ENCODE results near the gene C1QTNF7.
A peak's percentile ranks its signal among the peaks of the same experiment; 100 is the strongest.

The C1QTNF7 gene

GRCh38 chr4:15458616-15459015 is 30.8 kb downstream of the C1QTNF7 start:
- DNase-seq: no peak

- no peak for DNase-seq
Observed at GRCh38 chr4:15459706-15460105, 31.9 kb downstream of the C1QTNF7 start.

GRCh38 chr4:15466596-15466995 is 38.8 kb downstream of the C1QTNF7 start:
- DNase-seq: no peak

GRCh38 chr4:15469402-15470127 is 41.7 kb downstream of the C1QTNF7 start, which contains the start of gene CC2D2A:
CC2D2A (plus strand) TSS chr4:15469882; CDS start chr4:15475933, 6,051 bp downstream.
- peak; percentile 60 for DNase-seq

GRCh38 chr4:15470128-15470475 is 42.3 kb downstream of the C1QTNF7 start:
- DNase-seq: no peak

- no peak for DNase-seq
Observed at GRCh38 chr4:15476396-15476795, 48.6 kb downstream of the C1QTNF7 start.

GRCh38 chr4:15478724-15479088 is 50.9 kb downstream of the C1QTNF7 start:
- DNase-seq: no peak

- peak; percentile 86 for DNase-seq
Observed at GRCh38 chr4:15479089-15479912, 51.5 kb downstream of the C1QTNF7 start.

- no peak for DNase-seq
Observed at GRCh38 chr4:15479913-15480185, 52.0 kb downstream of the C1QTNF7 start.

- no peak for DNase-seq
Observed at GRCh38 chr4:15481961-15482745, 54.3 kb downstream of the C1QTNF7 start.

- DNase-seq: no peak
Observed at GRCh38 chr4:15482842-15483241, 55.0 kb downstream of the C1QTNF7 start.

GRCh38 chr4:15488136-15488535 is 60.3 kb downstream of the C1QTNF7 start:
- no peak for DNase-seq

GRCh38 chr4:15488658-15489470 is 61.0 kb downstream of the C1QTNF7 start:
- DNase-seq: no peak

GRCh38 chr4:15489551-15489950 is 61.7 kb downstream of the C1QTNF7 start:
- no peak for DNase-seq

GRCh38 chr4:15493411-15493810 is 65.6 kb downstream of the C1QTNF7 start:
- no peak for DNase-seq

GRCh38 chr4:15495621-15496020 is 67.8 kb downstream of the C1QTNF7 start:
- no peak for DNase-seq
